Ascending aorta (tissue), 2 donors: ENCODE measurements around the gene CEND1. TPM values are rescaled to one million over a fixed set of nuclear protein-coding genes. Genes with fewer than 3 reads are reported as not detected.

Source experiments
- DNase-seq, 2 donors: peaks; one replicate each; pipeline ENCODE4 v3.0.0-alpha.2; 2019; ENCODE audit warnings: low spot score in 2 of 2
- H3K27ac ChIP-seq, 2 donors: fragments of 200-600 bp; sonication (generic); one replicate each; pipeline ENCODE4 v1.5.1; 2016 to 2017; ENCODE audit warnings: mild to moderate bottlenecking in 1 of 2
- H3K27me3 ChIP-seq: fragments of 200-600 bp; sonication (generic); one replicate; pipeline ENCODE4 v1.5.1; 2017
- H3K36me3 ChIP-seq, 2 donors: fragments of 200-600 bp; sonication (generic); one replicate each; pipeline ENCODE4 v1.5.1; 2016
- H3K4me1 ChIP-seq, 2 donors: fragments of 200-600 bp; sonication (generic); one replicate each; pipeline ENCODE4 v1.5.1; 2016 to 2017; ENCODE audit warnings: mild to moderate bottlenecking in 1 of 2
- H3K4me3 ChIP-seq, 2 donors: fragments of 200-600 bp; sonication (generic); one replicate each; pipeline ENCODE4 v1.5.1; 2016 to 2017; ENCODE audit warnings: mild to moderate bottlenecking in 1 of 2
- H3K9me3 ChIP-seq, 2 donors: fragments of 200-600 bp; sonication (generic); one replicate each; pipeline ENCODE4 v1.5.1; 2016
- CTCF ChIP-seq, 3 experiments: fragments of 200-600 bp in 2 of 3; fragments of 450-650 bp in 1 of 3; sonication (generic) in 2 of 3; IDR thresholded peaks; one replicate each; pipeline ENCODE4 v1.5.1; 2016 to 2019; ENCODE audit warnings: antibody characterized with exemption in 3 of 3, mild to moderate bottlenecking in 1 of 3, moderate library complexity in 1 of 3
- intact Hi-C: fragments of 100-400 bp; cut with DNase I; formaldehyde crosslinking; loops from one replicate; pipeline ENCODE4 v1.15.1; 2023
- total RNA-seq: library from RNA; depleted of rRNA; stranded (reverse); fragments of >200 nt; gene quantifications from one replicate; pipeline ENCODE4 v1.1.0, GENCODE V29; 2016

CEND1 gene
- total RNA-seq, 1 donor from 2014 or later: not detected

DNA sequence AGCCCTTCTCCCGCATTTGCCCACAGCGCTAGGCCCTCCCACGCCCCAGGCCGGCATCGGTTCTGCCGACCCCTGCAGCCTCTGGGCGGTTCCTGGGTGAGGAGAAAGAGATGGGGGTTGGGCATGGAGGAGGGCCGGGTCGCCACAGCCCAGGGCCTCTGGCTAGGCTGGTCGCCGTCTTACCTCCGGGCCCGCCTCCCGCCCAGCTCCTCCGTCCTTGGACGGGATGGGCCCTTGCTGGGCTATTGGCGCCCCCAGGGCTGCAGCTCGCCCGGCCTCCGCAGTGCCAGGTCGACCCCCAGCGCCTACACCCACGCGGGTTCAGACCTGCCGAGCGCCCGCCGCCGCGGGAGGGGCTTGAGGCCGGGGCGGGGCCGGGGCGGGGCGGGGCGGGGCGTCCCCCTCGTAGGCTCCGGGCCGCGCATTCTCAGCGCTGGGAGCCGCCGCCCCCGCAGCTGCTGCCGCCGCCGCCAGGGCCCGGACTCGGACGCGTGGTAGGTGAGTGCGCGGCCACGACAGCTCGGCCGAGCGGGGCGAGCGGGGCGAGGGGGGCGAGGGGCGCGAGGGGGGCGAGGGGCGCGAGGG, 42.7 kb upstream of the CEND1 start, which contains the start of gene CD151:
TSS of gene CD151 (plus strand) at position 424 of the 585 bp plus-strand sequence. CDS start 3,118 bp downstream, outside the sequence.
- Histone ChIP-seq H3K9me3 (no peaks in the 10 kb centered on the region), H3K4me3 (peak within 1 kb of the TSS; percentile 67 to 84), H3K27me3 (no peaks in the 10 kb centered on the region), H3K27ac (peak within 1 kb of the TSS; percentile 81 to 95), H3K36me3 (peaks cover 17 to 19% of the 10 kb centered on the region in 2 donors), H3K4me1 (peaks cover 13 to 56% of the 10 kb centered on the region in 2 donors)
- no peak for TF ChIP-seq CTCF (IDR thresholded peaks at IDR 0.05)
- peak in 1 of 2 donors; percentile 87 for DNase-seq
- intact Hi-C loops: loop anchor here (1.0 kb wide), 2 partner anchors 13 to 23 kb away; partner anchors contain the start of gene RPLP2

DNA sequence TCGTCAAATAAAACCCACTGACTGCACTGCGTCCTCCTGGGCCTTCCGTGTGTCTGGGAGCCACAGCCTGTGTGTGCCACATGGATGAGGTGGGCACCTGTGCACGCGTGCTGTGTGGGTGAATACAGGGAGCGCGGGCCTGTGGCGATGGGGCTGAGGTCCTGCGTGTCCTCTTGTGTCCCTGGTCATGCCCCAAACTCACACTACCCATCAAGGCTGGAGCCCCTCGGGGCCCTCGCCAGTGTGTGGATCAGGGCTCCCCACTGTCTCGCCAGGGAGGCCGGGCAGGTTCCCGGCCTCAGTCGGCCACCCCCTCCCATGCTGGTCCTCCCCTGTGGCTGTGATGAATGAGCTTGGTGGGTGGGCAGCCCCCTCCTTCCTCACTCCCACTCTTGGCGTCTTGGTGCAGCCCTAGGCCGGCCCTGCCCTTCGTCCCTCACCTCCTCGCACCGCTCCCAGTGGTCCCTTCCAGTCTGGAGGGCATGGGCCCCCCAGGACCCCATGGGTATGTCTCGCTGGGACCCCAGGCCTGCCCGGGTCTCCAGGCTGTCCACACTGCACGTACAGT, 42.2 kb upstream of the CEND1 start:
- Histone ChIP-seq H3K4me1 (peaks cover 13 to 61% of the 10 kb centered on the region in 2 donors), H3K27me3 (no peaks in the 10 kb centered on the region), H3K9me3 (no peaks in the 10 kb centered on the region), H3K4me3 (peak overlapping the region; percentile 67 to 84), H3K27ac (peak overlapping the region in 1 of 2 donors; percentile 81), H3K36me3 (peaks cover 11 to 13% of the 10 kb centered on the region in 2 donors)
- DNase-seq: no peak
- TF ChIP-seq CTCF (IDR thresholded peaks at IDR 0.05): no peak
- intact Hi-C loops: loop anchor here (1.0 kb wide), 1 partner anchor 13 kb away; no protein-coding TSS in a partner anchor

DNA sequence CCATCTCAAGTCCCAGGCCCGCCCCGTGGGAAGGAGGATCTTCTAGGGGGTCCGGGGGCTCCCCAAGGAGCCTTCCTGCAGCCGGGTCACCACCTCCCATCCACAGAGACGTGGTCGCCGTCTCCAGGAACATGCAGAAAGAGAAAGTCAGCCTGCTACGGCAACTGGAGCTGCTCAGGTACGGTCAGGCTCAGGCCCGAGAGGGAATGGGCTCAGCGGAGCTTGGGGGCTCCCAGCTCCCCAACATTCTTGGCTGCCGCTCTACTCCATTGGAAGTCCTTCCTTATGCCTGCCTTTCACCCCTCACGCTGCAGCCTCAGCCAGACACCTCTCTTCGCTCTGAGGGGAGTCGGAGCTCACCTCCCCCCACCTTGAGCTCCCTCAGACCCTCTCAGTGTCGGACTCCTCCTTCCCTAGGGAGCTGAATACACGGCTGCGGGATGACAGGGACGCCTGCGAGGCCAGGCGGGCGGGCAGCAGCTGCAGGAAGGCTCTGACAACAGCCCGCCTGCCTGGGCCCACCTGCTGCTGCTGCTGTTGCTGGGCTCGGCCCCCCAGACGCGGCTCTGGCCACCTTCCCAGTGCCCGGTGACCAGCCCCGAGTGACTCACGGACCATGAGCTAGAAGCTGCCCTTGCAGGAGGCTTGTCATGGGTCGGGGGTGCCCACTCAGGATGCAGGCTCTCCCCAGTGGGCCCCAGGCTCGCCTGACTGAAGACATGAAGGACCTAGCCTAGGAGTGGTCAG, 41.4 kb upstream of the CEND1 start:
- Histone ChIP-seq H3K27ac (no peak overlapping the region), H3K27me3 (no peaks in the 10 kb centered on the region)

DNA sequence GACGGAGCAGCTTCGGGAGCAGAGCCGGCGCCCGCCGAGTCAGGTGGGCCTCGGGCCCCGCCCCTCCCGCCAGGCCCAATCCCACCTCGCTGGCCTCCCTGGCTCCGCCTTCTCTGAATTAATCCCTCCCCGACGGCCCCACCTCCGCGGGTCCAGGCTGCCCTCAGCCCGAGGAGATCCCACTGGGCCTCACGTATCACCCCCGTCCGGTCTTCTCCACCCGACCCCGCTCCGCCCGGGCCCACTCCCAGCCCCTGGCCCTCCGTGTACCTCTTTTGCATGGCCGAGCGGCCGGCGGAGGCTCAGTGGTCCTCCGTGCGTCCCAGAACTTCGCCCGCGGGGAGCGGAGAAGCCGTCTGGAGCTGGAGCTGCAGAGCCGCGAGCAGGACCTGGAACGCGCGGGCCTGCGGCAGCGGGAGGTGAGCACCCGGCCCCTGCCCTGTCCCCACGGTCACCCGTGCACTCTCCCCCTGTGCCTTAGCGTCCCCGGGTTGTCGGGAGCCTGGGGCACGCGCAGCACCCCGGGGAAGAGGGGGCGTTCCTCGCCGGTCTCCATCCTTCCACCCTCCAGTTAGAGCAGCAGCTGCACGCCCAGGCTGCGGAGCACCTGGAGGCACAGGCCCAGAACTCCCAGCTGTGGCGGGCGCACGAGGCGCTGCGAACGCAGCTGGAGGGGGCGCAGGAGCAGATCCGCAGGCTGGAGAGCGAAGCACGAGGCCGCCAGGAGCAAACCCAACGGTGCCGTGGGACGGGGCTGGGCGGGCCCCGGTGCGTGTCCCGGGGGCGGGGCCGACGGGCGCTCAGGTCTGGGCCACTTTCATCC, 40.6 kb upstream of the CEND1 start:
- TF ChIP-seq CTCF (IDR thresholded peaks at IDR 0.05): no peak
- H3K9me3 ChIP-seq: no peaks in the 10 kb centered on the region
- H3K36me3 ChIP-seq: peaks cover 4 to 7% of the 10 kb centered on the region in 2 donors
- peak in 1 of 2 donors; percentile 86 for DNase-seq
- no peak overlapping the region for H3K27ac ChIP-seq
- no peaks in the 10 kb centered on the region for H3K27me3 ChIP-seq
- H3K4me1 ChIP-seq: peaks cover 13 to 59% of the 10 kb centered on the region in 2 donors
- intact Hi-C loops: no loop called here
- H3K4me3 ChIP-seq: peak overlapping the region; percentile 38 to 56

More for the DNA sequence above, 41.4 kb upstream of the CEND1 start:
- Histone ChIP-seq H3K4me1 (peaks cover 13 to 64% of the 10 kb centered on the region in 2 donors), H3K4me3 (peak overlapping the region in 1 of 2 donors; percentile 56), H3K36me3 (peaks cover 4 to 5% of the 10 kb centered on the region in 2 donors), H3K9me3 (no peaks in the 10 kb centered on the region)
- intact Hi-C loops: no loop called here
- TF ChIP-seq CTCF (IDR thresholded peaks at IDR 0.05): no peak
- DNase-seq: no peak

DNA sequence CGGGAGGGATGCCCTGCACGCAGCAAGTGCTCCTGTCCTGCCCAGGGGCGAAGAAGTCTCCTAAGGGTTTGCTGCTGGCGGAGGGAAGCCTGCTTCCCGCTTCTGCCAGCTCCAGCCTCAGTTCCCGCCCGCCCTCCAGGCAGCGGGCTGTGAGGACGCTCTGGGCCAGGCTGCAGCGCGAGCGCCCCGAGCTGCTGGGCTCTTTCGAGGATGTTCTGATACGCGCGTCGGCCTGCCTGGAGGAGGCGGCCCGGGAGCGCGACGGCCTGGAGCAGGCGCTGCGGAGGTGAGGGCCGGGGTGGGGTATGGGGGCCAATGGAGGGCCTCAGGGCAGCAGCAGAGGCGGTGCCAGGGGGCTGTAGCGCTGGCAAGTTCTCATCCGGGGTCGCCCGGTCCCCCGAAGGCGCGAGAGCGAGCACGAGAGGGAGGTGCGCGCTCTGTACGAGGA, 40.0 kb upstream of the CEND1 start:
- Histone ChIP-seq H3K36me3 (peaks cover 11 to 13% of the 10 kb centered on the region in 2 donors), H3K9me3 (no peaks in the 10 kb centered on the region), H3K4me3 (peak overlapping the region; percentile 38 to 56), H3K4me1 (peaks cover 13 to 54% of the 10 kb centered on the region in 2 donors), H3K27me3 (no peaks in the 10 kb centered on the region), H3K27ac (no peak overlapping the region)
- intact Hi-C loops: no loop called here
- DNase-seq: no peak
- no peak for TF ChIP-seq CTCF (IDR thresholded peaks at IDR 0.05)
